ENCODE data around the gene RGS3.
A peak's percentile ranks its signal among the peaks of the same experiment; 100 is the strongest.

The RGS3 gene

GRCh38 chr9:113600871-113601614 lies 137.5 kb downstream of the RGS3 start:
- Mint-ChIP-seq H3K9me3 (no peaks in the 10 kb centered on the region), H3K4me1 (ENCODE audit: low read depth) (peaks cover 8% of the 10 kb centered on the region), H3K4me3 (no peak overlapping the region), H3K36me3 (ENCODE audit: low read depth) (peaks cover 7% of the 10 kb centered on the region), H3K27me3 (ENCODE audit: low read depth) (no peaks in the 10 kb centered on the region), H3K27ac (no peak overlapping the region)
- DNase-seq (ENCODE audit: low spot score): no peak

GRCh38 chr9:113601656-113602055 lies 138.1 kb downstream of the RGS3 start:
- Mint-ChIP-seq H3K27ac (no peak overlapping the region), H3K4me3 (no peak overlapping the region)

GRCh38 chr9:113602126-113603047 lies 138.9 kb downstream of the RGS3 start:
- peak; percentile 81 for DNase-seq (ENCODE audit: low spot score)
- H3K36me3 Mint-ChIP-seq (ENCODE audit: low read depth): no peaks in the 10 kb centered on the region
- no peak overlapping the region for H3K27ac Mint-ChIP-seq
- no peaks in the 10 kb centered on the region for H3K27me3 Mint-ChIP-seq (ENCODE audit: low read depth)
- peaks cover 8% of the 10 kb centered on the region for H3K4me1 Mint-ChIP-seq (ENCODE audit: low read depth)
- H3K9me3 Mint-ChIP-seq: no peaks in the 10 kb centered on the region
- H3K4me3 Mint-ChIP-seq: no peak overlapping the region

More at GRCh38 chr9:113601656-113602055, 138.1 kb downstream of the RGS3 start:
- Mint-ChIP-seq H3K27me3 (ENCODE audit: low read depth) (no peaks in the 10 kb centered on the region), H3K4me1 (ENCODE audit: low read depth) (peaks cover 8% of the 10 kb centered on the region), H3K9me3 (no peaks in the 10 kb centered on the region), H3K36me3 (ENCODE audit: low read depth) (peaks cover 2% of the 10 kb centered on the region)
- DNase-seq (ENCODE audit: low spot score): no peak

GRCh38 chr9:113603048-113603375 lies 139.5 kb downstream of the RGS3 start:
- Mint-ChIP-seq H3K27ac (no peak overlapping the region), H3K4me1 (ENCODE audit: low read depth) (peaks cover 8% of the 10 kb centered on the region), H3K9me3 (no peaks in the 10 kb centered on the region)

GRCh38 chr9:113603773-113604172 lies 140.2 kb downstream of the RGS3 start:
- Mint-ChIP-seq H3K27ac (no peak overlapping the region), H3K36me3 (ENCODE audit: low read depth) (no peaks in the 10 kb centered on the region), H3K9me3 (no peaks in the 10 kb centered on the region), H3K27me3 (ENCODE audit: low read depth) (no peaks in the 10 kb centered on the region), H3K4me1 (ENCODE audit: low read depth) (peaks cover 8% of the 10 kb centered on the region), H3K4me3 (no peak overlapping the region)
- no peak for DNase-seq (ENCODE audit: low spot score)

More at GRCh38 chr9:113603048-113603375, 139.5 kb downstream of the RGS3 start:
- Mint-ChIP-seq H3K4me3 (no peak overlapping the region), H3K27me3 (ENCODE audit: low read depth) (no peaks in the 10 kb centered on the region), H3K36me3 (ENCODE audit: low read depth) (no peaks in the 10 kb centered on the region)
- DNase-seq (ENCODE audit: low spot score): no peak

GRCh38 chr9:113604393-113604792 lies 140.9 kb downstream of the RGS3 start:
- no peak for DNase-seq (ENCODE audit: low spot score)
- H3K4me1 Mint-ChIP-seq (ENCODE audit: low read depth): peaks cover 8% of the 10 kb centered on the region
- no peaks in the 10 kb centered on the region for H3K36me3 Mint-ChIP-seq (ENCODE audit: low read depth)
- H3K9me3 Mint-ChIP-seq: no peaks in the 10 kb centered on the region
- no peaks in the 10 kb centered on the region for H3K27me3 Mint-ChIP-seq (ENCODE audit: low read depth)
- H3K27ac Mint-ChIP-seq: no peak overlapping the region
- H3K4me3 Mint-ChIP-seq: no peak overlapping the region

GRCh38 chr9:113606510-113606909 lies 143.0 kb downstream of the RGS3 start:
- Mint-ChIP-seq H3K27me3 (ENCODE audit: low read depth) (no peaks in the 10 kb centered on the region), H3K9me3 (no peaks in the 10 kb centered on the region), H3K4me1 (ENCODE audit: low read depth) (peaks cover 6% of the 10 kb centered on the region), H3K4me3 (no peak overlapping the region), H3K27ac (no peak overlapping the region), H3K36me3 (ENCODE audit: low read depth) (no peaks in the 10 kb centered on the region)
- DNase-seq (ENCODE audit: low spot score): no peak

GRCh38 chr9:113608082-113608685 lies 144.7 kb downstream of the RGS3 start:
- no peak for DNase-seq (ENCODE audit: low spot score)
- H3K9me3 Mint-ChIP-seq: no peaks in the 10 kb centered on the region

GRCh38 chr9:113609562-113610318 lies 146.2 kb downstream of the RGS3 start:
- H3K9me3 Mint-ChIP-seq: no peaks in the 10 kb centered on the region
- no peaks in the 10 kb centered on the region for H3K36me3 Mint-ChIP-seq (ENCODE audit: low read depth)
- H3K27me3 Mint-ChIP-seq (ENCODE audit: low read depth): no peaks in the 10 kb centered on the region
- no peak for DNase-seq (ENCODE audit: low spot score)
- H3K27ac Mint-ChIP-seq: no peak overlapping the region
- H3K4me3 Mint-ChIP-seq: no peak overlapping the region
- no peaks in the 10 kb centered on the region for H3K4me1 Mint-ChIP-seq (ENCODE audit: low read depth)

More at GRCh38 chr9:113608082-113608685, 144.7 kb downstream of the RGS3 start:
- H3K27ac Mint-ChIP-seq: no peak overlapping the region
- no peaks in the 10 kb centered on the region for H3K27me3 Mint-ChIP-seq (ENCODE audit: low read depth)
- H3K36me3 Mint-ChIP-seq (ENCODE audit: low read depth): no peaks in the 10 kb centered on the region
- H3K4me1 Mint-ChIP-seq (ENCODE audit: low read depth): no peaks in the 10 kb centered on the region
- no peak overlapping the region for H3K4me3 Mint-ChIP-seq

GRCh38 chr9:113611461-113612215 lies 148.1 kb downstream of the RGS3 start:
- Mint-ChIP-seq H3K9me3 (no peaks in the 10 kb centered on the region), H3K4me3 (no peak overlapping the region), H3K4me1 (ENCODE audit: low read depth) (peaks cover 4% of the 10 kb centered on the region), H3K27me3 (ENCODE audit: low read depth) (no peaks in the 10 kb centered on the region), H3K36me3 (ENCODE audit: low read depth) (no peaks in the 10 kb centered on the region), H3K27ac (peak overlapping the region; percentile 27)
- DNase-seq (ENCODE audit: low spot score): no peak

GRCh38 chr9:113612216-113612747 lies 148.8 kb downstream of the RGS3 start:
- H3K9me3 Mint-ChIP-seq: no peaks in the 10 kb centered on the region
- H3K36me3 Mint-ChIP-seq (ENCODE audit: low read depth): no peaks in the 10 kb centered on the region
- H3K27ac Mint-ChIP-seq: peak overlapping the region; percentile 27
- H3K4me1 Mint-ChIP-seq (ENCODE audit: low read depth): peaks cover 4% of the 10 kb centered on the region
- no peak overlapping the region for H3K4me3 Mint-ChIP-seq
- H3K27me3 Mint-ChIP-seq (ENCODE audit: low read depth): no peaks in the 10 kb centered on the region
- DNase-seq (ENCODE audit: low spot score): no peak

GRCh38 chr9:113612828-113613227 lies 149.3 kb downstream of the RGS3 start:
- no peak for DNase-seq (ENCODE audit: low spot score)
- Mint-ChIP-seq H3K4me1 (ENCODE audit: low read depth) (peaks cover 5% of the 10 kb centered on the region), H3K27ac (no peak overlapping the region), H3K27me3 (ENCODE audit: low read depth) (no peaks in the 10 kb centered on the region), H3K9me3 (no peaks in the 10 kb centered on the region), H3K4me3 (no peak overlapping the region), H3K36me3 (ENCODE audit: low read depth) (no peaks in the 10 kb centered on the region)

Data from T-helper 2 cell treated with Interferon-gamma antibody and Interleukin-4, amounts not matched to agents 5 μg/mL and 100 μg/mL, for 36 hours (primary cell).